OCI-LY1 (cell line): Measurements from ENCODE around the gene RLN2.

ENCODE experiments used
- CTCF ChIP-seq: fragments of 200-600 bp; sonication (generic), shearing (Covaris generic); IDR thresholded peaks from 2 replicates; pipeline ENCODE4 v1.5.1; 2017; ENCODE audit warnings: mild to moderate bottlenecking, antibody characterized with exemption, low read length, moderate library complexity, mixed read lengths
- EZH2 ChIP-seq: fragments of 200-600 bp; sonication (generic), shearing (Covaris generic); IDR thresholded peaks from 2 replicates; pipeline ENCODE4 v1.8.0; 2017; ENCODE audit warnings: borderline replicate concordance, mixed run types, mild to moderate bottlenecking, antibody characterized with exemption, low read length, moderate library complexity, mixed read lengths

GRCh38 chr9:5274770-5275169 lies 29.7 kb downstream of the RLN2 start:
- TF ChIP-seq CTCF, result no peak
- TF ChIP-seq EZH2, result no peak
